GM19240 (cell line): ENCODE data around the gene FHOD3.

Source experiments
- DNase-seq: peaks from one replicate; pipeline ENCODE4 v3.0.0; 2011; ENCODE audit warnings: low spot score; ENCODE audit not compliant: insufficient read length

The FHOD3 gene

DNA sequence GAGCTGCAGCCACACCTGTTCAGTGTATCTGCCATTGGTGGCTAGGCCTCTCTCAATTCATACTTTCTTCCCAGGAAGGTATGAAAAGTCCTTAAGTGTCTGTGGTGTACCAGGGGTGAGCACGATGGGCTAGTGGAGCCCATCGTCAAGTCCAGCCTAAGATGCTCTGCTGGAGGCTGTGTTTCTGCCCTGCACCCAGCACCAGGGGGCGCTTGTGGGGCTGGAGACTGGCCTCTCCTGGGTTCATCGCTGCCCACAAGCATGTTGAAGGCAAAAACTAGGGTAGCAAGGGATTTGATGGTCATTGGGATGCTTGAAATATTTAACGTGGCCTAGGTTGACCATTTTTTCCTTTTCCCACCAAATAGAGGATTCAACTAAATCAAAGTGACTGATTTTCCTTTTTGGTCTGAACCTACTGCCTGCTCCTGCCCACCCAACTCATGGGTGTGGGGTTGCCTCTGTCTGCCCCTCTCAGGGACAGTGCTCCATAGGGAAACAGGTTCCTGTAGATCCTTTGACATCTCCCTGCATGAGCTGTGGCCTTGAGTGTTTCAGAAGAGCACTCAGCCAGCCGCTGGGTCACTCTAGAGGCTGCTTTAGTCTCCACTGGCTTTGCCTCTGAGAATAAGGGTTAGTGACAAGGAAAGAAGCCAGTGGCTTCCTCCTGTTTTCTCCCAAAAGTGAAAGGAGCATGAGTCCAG lies 472.2 kb downstream of the FHOD3 start:
- DNase-seq, result peak; percentile 15

DNA sequence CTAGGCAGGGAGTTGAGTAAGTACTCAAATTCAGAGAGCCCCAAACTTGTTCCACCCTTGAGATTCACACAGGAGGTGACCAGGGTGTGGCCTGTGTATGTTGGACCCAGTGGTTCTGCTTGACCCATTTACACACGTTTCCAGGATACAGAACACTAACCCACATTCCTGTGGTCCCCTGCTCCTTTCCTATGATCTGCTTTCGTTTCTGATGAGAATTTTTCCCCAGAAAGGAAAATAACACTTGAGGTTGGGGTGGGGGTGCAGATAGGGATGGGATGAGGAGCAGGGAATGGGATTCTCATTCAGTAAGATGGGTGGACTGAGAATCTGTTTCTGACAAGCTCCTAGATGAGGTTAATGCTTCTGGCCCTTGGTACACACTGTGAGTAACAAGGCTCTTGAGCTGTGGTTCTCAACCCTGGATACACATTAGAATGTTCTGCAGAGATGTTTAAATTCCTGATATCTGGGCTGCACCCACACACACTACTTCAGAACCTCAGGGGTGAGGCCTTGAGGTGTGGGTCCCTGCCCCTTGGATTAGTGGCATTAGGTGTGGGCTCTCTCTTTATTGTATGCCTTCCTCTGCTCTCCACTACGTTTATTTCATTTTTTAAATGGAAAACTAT lies 472.9 kb downstream of the FHOD3 start:
- DNase-seq, result no peak

DNA sequence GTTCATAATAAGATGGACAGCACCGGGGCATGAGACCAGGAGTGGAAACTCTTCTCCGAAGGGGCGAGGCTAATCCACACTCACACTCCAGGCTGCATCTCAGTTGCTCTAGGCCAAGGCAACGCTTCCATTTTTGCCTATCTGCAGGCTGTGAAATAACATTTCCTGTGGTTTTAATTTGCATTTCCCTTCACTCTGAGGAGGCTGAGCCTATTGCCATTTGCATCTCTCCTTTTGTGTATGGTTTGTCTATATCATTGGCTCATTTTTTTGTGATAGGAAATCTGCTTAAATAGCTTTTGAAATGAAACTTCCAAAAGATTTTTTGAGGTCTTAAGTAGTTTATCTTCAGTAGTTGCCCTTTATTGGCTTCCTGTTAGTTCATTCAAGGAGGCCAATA lies 473.7 kb downstream of the FHOD3 start:
- DNase-seq, result no peak

- DNase-seq, result no peak
Measured at GRCh38 chr18:36772241-36772723, 474.8 kb downstream of the FHOD3 start.

DNA sequence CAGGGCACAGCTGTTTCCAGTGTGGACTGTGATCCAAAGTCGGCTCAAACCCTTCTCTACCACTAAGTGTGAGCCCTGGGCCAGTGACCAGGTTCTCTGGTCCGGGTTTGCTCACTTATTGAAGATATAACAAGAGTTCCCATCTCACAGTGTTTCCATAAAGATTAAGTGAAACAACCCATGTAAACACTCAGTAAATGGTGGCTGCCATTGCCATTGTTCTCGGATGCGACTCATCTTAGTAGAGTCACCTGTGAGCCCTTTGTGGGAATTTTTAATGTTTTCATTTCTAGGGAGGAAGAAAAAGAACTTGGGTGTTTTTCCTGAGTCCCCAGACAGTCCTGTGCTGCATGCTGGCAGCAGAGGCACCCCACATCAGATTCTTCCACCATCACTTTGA lies 477.9 kb downstream of the FHOD3 start:
- no peak for DNase-seq

GRCh38 chr18:36776650-36777049 lies 479.1 kb downstream of the FHOD3 start:
- no peak for DNase-seq

GRCh38 chr18:36777566-36777965 lies 480.1 kb downstream of the FHOD3 start:
- no peak for DNase-seq

GRCh38 chr18:36780748-36781147 lies 483.2 kb downstream of the FHOD3 start:
- DNase-seq, result no peak

DNA sequence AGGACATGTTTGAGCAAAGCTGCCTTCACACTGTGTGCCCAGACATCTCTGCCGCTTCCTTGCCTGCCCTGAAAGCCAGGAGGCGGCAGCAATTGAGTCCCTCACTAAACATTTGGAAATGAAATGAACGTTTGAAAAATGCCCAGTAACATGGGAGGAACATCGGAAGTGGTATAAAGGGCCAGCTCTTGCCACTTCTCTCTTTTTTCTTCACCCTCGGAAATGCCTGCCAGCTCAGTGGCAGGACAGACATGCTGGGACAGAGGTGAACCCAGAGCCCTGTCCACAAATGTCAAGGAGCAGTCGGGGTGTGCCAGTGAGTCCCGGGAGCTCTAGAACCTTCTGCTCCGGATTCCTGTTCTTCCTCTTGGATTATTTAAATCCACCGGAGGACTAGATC lies 485.2 kb downstream of the FHOD3 start:
- DNase-seq, result no peak

DNA sequence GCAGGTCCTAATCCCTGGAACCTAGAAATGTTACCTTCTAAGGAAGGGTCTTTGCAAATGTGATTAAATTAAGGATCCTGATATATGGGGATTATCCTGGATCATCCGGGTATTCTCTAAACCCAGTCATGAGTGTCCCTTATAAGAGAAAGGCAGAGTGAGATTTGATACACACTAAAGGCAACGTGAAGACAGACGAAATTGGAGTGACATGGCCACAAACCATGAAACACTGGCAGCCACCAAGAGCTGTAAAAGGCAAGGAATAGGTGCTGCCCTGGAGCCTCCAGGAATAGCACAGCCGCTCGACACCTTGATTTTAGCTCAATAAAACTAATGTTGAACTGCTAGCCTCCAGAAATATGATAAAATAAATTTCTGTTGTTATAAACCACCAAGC lies 486.3 kb downstream of the FHOD3 start:
- DNase-seq, result no peak

- DNase-seq, result no peak
Measured at GRCh38 chr18:36786686-36787085, 489.2 kb downstream of the FHOD3 start.

DNA sequence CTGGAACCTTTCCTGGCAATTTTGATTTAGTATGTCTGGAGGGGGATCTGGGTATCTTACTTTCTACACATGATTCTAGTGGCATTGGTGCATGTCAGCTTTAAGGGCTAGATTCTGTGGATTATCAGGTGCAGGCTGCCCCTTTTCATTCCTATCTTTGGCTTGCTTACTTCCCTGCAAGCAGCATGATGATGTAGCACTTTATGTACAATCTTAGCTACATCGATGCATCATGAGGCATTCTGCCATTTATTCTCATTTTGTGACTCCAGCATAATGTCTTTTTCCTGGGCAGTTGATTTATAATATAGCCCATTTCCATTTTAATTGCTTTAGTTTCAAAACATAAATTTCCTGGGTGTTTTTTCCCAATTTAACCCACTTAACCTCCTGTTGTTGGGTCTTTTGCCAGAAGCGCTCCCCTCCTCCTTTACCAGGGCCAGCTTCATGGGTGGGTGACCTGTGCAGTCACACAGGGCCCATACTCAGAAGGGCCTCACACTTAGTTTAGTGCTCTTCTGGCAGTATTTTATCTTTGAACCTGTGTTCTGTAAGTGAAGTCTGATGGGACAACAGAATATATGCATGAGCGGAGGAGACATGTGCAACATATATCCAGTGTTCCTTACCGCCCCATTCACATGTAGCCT lies 495.2 kb downstream of the FHOD3 start:
- no peak for DNase-seq

DNA sequence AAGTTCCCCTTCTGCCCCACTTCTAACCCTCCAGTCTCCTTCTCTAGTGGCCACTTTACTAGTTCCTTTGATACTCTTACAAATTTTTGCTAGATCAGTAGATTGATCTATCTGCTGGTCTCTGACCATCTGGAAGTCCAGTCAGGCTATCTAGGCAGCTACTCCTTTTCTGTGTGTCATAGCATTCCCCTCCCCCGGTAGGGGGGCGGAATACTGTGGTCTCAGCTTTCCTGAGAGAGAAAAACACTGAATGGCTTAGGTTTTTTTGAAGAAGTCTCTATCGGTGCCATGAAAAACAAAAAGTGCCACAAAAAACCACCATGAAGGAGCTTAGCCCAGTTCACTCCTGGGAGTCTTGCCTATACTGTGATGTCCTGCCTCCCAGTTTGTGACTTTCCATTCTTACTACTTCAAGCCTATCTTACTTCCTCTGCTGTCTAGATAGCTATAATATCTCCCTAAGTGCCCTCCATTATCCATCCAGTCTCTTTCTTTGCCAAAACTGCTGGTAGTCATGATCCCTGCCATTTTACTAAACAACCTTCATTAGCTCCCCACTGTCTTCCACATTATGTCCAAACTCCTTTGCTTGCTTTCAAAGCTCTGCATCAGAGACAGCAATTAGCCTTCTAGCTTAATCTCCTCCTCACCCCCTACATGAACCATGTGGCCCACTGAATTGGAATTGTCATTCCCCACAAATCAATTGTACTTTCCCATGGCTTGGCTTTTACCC lies 501.4 kb downstream of the FHOD3 start:
- no peak for DNase-seq

DNA sequence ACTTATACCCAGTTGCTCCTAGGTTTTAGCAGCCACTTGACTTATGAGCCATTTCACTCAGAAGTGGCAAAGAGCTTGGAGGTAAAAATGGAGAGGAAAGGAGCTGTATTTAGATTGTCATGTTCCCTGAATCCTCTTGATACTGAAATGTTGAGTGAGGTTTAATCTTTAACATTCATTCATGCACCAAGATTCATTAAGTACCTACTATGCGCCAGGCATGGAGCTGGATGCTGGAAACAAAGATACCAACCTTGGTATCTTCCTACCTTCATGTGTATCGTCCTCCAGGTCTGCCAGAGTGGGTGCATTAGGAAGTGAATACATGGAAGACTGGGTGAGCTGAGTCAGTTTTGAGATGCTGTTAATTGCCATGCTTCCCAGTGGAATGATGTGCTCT lies 507.6 kb downstream of the FHOD3 start:
- DNase-seq, result no peak

DNA sequence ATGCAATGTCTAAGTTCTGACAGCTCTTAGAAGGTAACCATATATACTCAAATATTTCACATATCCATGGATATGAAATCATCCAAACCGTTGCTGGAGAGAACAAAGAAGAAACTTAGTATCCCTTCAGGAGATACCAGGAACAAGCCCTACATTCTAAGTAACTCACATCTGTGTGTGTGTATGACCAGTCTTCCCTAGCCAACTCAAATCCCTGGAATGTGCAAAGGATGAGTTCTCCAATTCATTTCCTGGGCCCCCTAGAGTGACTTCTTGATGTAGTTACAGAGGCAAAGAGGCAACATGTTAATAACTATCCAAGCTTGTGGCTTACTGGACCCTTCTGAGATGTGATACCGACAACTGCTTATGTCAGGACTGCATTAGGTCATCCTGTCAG lies 511.2 kb downstream of the FHOD3 start:
- DNase-seq, result no peak

- DNase-seq, result peak; percentile 42
Measured at GRCh38 chr18:36809590-36810381, 512.3 kb downstream of the FHOD3 start.

GRCh38 chr18:36811430-36811829 lies 513.9 kb downstream of the FHOD3 start:
- DNase-seq, result no peak

DNA sequence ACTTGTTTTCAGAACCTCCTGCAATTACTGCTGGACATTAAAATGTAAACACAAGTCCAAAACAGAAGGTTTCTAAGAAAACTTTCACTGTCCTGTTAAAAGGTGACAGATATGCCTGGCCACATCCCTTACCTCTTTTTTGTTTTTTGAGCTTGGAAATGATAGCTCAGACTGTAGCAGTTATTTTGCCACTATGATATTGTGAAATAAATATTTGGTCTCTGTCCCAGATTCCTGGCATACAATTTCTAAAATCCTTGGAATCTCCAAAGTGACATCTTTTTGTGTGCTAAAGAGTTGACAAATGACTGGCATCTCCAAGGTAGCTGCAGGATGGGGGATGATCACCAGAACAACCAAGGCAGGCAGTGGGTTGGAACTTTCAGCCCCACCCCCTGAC lies 514.4 kb downstream of the FHOD3 start:
- DNase-seq, result no peak

- no peak for DNase-seq
Measured at GRCh38 chr18:36812678-36813077, 515.2 kb downstream of the FHOD3 start.

DNA sequence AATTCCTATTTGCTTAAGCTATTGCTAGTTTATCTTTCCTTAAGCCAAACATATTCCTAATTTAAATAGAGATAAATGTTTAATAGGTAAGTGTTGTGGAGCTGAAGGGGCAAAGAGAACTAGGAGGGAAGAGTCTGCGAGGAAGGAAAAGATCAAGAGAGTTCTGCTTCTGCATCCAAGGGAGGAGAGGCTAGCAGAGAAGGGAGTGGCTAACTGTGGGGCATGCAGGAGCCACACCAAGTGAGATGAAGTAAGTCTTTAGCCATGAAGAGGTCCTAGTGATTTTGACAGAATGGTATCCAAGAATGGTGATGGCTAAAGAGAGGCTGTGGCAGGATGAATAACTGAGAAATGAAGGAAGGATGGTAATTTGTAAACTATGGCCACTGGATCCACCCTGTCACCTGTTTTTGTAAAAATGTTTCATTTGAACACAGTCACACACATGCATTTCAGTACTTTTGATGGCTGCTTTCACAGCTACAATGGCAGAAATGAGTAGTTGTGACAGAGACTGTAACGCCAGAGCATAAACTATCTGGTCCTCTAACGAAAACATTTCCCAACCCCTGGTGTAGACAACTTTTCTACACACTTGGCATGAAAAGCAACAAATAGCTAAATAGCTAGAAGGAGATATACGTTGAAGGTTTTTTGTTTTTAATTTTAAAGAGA lies 515.7 kb downstream of the FHOD3 start:
- DNase-seq, result no peak

- no peak for DNase-seq
Measured at GRCh38 chr18:36813824-36814223, 516.3 kb downstream of the FHOD3 start.
